Left ventricle myocardium superior (tissue), 1 donor: Measurements from ENCODE around the gene CCDC107. TPM values are rescaled to one million over a fixed set of nuclear protein-coding genes. Genes with fewer than 3 reads are reported as not detected.
A peak's percentile ranks its signal among the peaks of the same experiment; 100 is the strongest.

Source experiments
- ATAC-seq: fragments of 200-7000 bp; cut with Tn5 transposase; one replicate; pipeline ENCODE4 v1.9.1; 2020; ENCODE audit warnings: mild to moderate bottlenecking, moderate library complexity
- DNase-seq: peaks from one replicate; pipeline ENCODE4 v3.0.0-alpha.2; 2020
- intact Hi-C: fragments of 100-400 bp; cut with micrococcal nuclease; formaldehyde crosslinking; loops from one replicate; pipeline ENCODE4 v1.11.0; 2022
- total RNA-seq: library from RNA; stranded (reverse); fragmentation: NEBNext Ultra II Directional; extraction: Animal tissue kit (Norgen Biotek cat#: 25700); gene quantifications from one replicate; pipeline ENCODE4 v1.2.1, GENCODE V29; 2021
- donor health status: DM: no; HTN: yes; CAD: no; lungs with severe emphysema.

CCDC107 gene
- total RNA-seq, 1 donor from 2014 or later, result 45.6 TPM

GRCh38 chr9:35690614-35691333 is 32.7 kb downstream of the CCDC107 start:
- peak; percentile 68 for ATAC-seq
- intact Hi-C loops, result no loop called here
- DNase-seq, result peak; percentile 90

DNA sequence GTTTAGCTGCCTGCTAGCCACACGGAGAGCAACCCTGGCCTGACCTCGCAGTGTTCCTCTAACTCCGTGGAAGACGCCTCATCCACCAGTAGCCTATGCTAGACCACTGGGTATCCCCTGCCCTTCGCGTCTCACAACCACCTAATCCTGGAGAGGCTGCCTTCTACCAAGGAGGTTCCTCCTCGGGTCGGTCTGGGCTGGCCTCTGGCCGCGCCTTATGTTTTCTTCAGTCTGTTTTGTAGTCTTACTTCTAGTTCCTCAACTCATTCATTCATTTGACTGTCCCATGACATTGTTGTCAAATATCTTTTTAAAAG is 33.2 kb downstream of the CCDC107 start:
- ATAC-seq (no peak), DNase-seq (no peak)
- intact Hi-C loops, result no loop called here

GRCh38 chr9:35691757-35692301 is 33.7 kb downstream of the CCDC107 start:
- intact Hi-C loops, result no loop called here
- no peak for ATAC-seq
- no peak for DNase-seq

- ATAC-seq (peak; percentile 1), DNase-seq (no peak)
- intact Hi-C loops, result no loop called here
These were observed 37.9 kb downstream of the CCDC107 start for GRCh38 chr9:35695943-35696401.

DNA sequence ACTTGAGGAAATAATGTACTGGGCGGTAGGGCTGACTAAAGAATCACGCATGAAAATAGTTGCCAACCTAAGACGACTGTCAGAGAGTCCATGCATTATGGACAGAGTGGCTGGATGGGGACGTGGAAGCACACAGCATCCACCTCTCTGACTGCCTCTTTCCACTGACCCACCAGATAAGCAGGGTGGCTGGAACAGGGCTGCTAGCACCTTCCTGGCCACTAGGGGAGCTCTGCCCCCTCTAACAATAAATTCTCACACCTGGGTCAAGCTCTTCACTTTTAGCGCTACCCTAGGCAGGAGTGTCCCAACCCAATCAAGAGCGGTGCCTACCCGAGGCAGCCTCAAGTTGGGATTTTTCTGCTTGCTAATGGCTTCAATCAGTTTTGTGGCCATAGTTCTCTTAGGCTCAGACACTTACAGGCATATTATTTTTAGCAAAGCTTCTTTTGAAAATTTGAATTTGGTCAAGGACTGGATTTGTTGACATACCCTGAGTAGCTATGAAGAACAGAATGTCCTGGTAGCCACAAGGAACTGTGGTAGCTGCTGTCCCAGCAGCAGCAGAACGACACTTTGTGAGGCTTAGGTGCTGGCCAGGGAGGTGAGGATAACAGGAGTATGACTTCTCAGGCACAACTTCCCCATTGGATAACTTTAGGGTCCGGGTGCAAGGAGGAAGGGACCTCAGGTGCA is 38.6 kb downstream of the CCDC107 start:
- ATAC-seq (peak; percentile 71), DNase-seq (peak; percentile 68)
- intact Hi-C loops, result no loop called here

DNA sequence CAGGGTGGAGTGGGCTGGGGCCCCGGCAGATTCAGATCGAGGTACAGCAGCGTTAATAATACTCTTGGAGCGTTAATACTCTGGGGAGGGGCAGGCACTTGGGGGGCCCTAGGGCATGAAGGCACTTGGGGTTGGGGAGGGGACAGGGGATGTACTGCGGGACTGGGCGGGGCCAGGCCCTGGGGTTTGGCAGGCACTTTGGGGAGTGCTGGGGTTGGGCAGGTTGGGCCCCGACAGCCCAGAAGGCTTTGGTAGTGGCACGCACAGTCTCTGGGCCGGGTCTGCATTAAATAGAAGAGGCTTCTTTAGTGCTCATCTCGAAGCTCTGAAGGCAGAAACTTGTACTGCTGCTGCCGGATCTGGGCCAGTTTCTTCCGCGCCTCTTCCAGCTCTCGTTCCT is 39.4 kb downstream of the CCDC107 start:
- ATAC-seq (peak; percentile 7), DNase-seq (no peak)
- intact Hi-C loops, result no loop called here

GRCh38 chr9:35698231-35698630 is 40.1 kb downstream of the CCDC107 start:
- intact Hi-C loops, result no loop called here
- ATAC-seq (no peak), DNase-seq (no peak)

DNA sequence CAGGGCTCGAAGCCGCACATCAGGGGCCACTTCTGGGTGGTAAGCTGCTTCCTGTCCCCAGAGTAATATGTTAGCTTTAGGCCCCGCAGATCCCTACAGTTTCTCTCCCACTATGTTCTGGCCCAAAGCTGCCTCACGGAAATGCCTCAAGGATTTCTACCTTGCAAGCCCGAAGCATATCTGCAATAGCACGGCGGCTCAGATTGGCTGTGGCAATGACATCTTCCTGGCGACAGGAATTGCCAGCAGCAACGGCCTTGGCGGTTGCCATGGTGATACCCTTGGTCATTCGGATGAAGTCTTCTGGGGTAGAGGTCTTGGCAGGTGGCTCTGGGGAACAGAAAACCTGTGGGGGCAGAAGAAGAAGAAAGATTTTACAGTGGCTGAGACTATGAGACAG is 41.9 kb downstream of the CCDC107 start:
- DNase-seq (no peak), ATAC-seq (no peak)
- intact Hi-C loops, result no loop called here

DNA sequence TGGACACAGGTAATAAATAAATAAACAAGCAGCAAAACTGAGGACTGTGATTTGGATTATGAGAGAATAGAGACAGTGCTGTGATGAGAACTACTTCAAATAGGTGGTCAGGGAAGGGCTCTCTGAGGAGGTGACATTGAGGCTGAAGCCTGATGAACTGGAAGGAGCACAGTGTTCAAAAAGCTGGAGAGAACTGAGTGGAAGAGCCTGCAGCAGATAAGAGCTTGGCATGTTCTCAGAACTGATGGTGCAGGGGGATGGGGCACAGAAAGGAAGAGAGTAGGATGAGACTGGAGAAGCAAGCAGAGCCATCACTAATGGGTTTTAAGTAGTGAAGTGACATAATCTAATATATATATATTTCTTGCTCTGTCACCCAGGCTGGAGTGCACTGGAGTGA is 42.9 kb downstream of the CCDC107 start:
- intact Hi-C loops, result no loop called here
- ATAC-seq, result peak; percentile 66
- DNase-seq, result no peak

GRCh38 chr9:35702696-35703095 is 44.6 kb downstream of the CCDC107 start:
- ATAC-seq (no peak), DNase-seq (no peak)
- intact Hi-C loops, result no loop called here

DNA sequence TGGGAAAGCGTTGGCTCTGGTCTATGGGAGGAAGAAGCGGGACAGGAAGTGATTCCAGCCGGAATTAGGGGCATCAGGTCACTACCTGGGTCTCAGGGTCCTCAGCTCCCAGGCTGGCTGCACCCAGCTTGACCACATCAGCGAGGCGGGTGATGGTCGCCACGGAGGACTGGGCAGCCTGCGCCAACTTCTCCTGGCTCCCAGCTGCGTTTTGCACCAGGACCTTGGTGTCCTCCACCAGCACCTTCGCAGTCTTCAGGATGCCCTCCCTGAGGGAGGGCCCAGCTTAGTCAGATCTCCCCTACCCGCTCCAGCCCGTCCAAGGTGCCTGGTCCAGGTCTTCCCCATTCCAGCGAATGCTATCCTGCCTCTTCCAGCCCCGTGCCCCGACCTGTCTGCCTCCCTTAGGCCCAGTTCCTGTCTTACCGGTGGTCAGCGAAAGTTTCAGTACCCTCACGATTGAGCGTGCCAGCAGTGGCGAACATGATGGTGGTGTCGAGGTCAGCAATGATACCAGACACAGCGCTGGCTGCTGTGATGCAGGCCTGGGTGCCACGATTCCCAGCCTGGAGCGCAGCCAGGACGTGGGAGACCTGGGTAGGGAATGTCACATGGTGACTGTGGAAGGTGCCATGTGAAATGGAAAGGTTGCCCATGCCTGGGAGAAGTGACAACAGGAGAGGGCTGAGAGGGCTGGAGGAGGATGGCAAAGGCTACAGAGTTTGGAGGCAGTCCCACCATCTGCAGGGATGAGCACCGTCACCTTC is 46.0 kb downstream of the CCDC107 start:
- DNase-seq (peak; percentile 82), ATAC-seq (peak; percentile 76)
- intact Hi-C loops, result no loop called here

DNA sequence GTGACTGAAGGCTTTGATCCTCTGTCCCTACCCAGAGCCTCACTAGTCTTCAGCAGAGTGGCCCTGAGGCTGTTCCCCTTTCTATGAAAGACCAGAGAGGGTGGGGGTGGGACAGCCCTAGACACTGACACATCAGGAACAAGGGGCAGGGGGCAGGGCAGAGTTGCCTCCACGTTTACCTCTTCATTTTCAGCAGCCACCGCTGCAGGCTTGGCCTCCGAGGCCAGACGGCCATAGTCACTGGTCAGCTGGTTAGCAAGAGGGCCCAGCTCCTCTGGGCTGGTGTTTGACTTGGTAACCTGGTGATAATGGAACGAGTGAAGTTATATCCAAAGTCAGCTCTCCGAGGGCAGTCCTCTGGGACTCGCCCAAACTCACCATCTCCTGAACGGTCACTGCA is 47.3 kb downstream of the CCDC107 start:
- intact Hi-C loops, result no loop called here
- DNase-seq (no peak), ATAC-seq (no peak)

GRCh38 chr9:35705836-35706430 is 47.8 kb downstream of the CCDC107 start:
- DNase-seq (no peak), ATAC-seq (no peak)
- intact Hi-C loops, result no loop called here

GRCh38 chr9:35706951-35707350 is 48.9 kb downstream of the CCDC107 start:
- DNase-seq (no peak), ATAC-seq (no peak)
- intact Hi-C loops, result no loop called here

- DNase-seq (no peak), ATAC-seq (no peak)
- intact Hi-C loops, result no loop called here
These were observed 50.1 kb downstream of the CCDC107 start for GRCh38 chr9:35708146-35708545.

DNA sequence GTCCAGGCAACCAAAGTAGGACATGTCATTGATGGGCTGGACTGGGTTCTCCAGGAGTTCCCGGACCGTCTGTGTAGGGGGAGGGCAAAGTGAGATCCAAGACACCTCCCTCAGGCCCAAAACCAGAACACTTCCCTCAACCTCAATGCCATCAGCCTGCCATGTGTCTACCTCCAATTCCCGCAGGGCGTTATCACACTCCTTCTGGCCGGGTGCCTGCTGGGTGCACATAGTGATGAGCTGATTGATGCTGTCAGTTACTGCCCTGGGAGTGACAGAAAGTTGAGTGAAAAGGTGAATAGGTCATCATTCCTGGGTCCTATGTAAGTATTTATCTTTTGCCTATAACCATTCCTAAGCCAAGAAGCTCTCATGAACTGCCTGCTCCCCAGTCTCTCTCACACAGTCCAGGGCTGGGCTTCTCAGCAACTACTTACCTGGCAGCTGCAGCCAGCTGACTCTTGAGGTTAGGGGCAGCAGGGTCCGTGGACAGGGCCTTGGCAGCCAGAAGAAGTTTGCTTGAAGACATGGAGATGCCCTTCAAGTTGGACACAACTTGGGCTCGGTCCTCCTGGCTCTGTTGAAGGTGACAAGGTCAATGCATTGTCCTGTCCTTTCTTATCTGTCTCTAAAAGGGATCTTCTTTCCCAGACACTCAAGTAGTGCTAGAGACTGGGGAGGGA is 52.9 kb downstream of the CCDC107 start:
- DNase-seq (no peak), ATAC-seq (peak; percentile 17)

More for the DNA sequence above, 52.9 kb downstream of the CCDC107 start:
- intact Hi-C loops, result no loop called here
